Gastrocnemius medialis (tissue), 4 donors: ENCODE measurements around the gene SPC25.
"Not testable (repeated sequence)": the region's sequence is repeated elsewhere in the genome, so short reads cannot be mapped to it uniquely, and the experiment has no call there.

ENCODE experiments used
- POLR2A ChIP-seq, 2 donors: fragments of 450-650 bp; IDR thresholded peaks; one replicate each; pipeline ENCODE4 v1.6.1; 2017; ENCODE audit warnings: antibody characterized with exemption in 2 of 2, mild to moderate bottlenecking in 2 of 2, moderate library complexity in 2 of 2
- TF ChIP-seq, protein P1 (sequence below), 5 experiments: fragments of 450-650 bp in 3 of 5; fragments of 200-600 bp in 2 of 5; sonication (generic) in 2 of 5; IDR thresholded peaks in 4 of 5; conservative IDR thresholded peaks in 1 of 5; 1 replicate in 4 of 5; 2 replicates in 1 of 5; pipeline ENCODE4 v1.5.1; 2016 to 2019; ENCODE audit warnings: antibody characterized with exemption in 5 of 5, mild to moderate bottlenecking in 3 of 5, moderate library complexity in 3 of 5

DNA sequence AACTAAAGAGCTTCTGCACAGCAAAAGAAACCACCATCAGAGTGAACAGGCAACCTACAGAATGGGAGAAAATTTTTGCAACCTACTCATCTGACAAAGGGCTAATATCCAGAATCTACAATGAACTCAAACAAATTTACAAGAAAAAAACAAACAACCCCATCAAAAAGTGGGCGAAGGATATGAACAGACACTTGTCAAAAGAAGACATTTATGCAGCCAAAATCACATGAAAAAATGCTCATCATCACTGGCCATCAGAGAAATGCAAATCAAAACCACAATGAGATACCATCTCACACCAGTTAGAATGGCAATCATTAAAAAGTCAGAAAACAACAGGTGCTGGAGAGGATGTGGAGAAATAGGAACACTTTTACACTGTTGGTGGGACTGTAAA lies 19.9 kb downstream of the SPC25 start:
- TF ChIP-seq, protein P1, sequence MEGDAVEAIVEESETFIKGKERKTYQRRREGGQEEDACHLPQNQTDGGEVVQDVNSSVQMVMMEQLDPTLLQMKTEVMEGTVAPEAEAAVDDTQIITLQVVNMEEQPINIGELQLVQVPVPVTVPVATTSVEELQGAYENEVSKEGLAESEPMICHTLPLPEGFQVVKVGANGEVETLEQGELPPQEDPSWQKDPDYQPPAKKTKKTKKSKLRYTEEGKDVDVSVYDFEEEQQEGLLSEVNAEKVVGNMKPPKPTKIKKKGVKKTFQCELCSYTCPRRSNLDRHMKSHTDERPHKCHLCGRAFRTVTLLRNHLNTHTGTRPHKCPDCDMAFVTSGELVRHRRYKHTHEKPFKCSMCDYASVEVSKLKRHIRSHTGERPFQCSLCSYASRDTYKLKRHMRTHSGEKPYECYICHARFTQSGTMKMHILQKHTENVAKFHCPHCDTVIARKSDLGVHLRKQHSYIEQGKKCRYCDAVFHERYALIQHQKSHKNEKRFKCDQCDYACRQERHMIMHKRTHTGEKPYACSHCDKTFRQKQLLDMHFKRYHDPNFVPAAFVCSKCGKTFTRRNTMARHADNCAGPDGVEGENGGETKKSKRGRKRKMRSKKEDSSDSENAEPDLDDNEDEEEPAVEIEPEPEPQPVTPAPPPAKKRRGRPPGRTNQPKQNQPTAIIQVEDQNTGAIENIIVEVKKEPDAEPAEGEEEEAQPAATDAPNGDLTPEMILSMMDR (IDR thresholded peaks at IDR 0.05 in 4 of 5, conservative IDR thresholded peaks at IDR 0.05 in 1 of 5) = not testable (repeated sequence)
- not testable (repeated sequence) for TF ChIP-seq POLR2A (IDR thresholded peaks at IDR 0.05)
